HepG2 (cell line): Measurements from ENCODE around the gene PPAN. TPM values are rescaled to one million over a fixed set of nuclear protein-coding genes. Genes with fewer than 3 reads are reported as not detected.

ENCODE experiments used
- ATAC-seq: fragments of 200-7000 bp; cut with Tn5 transposase; 3 replicates; pipeline ENCODE4 v1.9.1; 2020; ENCODE audit warnings: mild to moderate bottlenecking, moderate library complexity
- BruUV-seq: library from RNA; stranded (reverse); fragments of 400-500 nt; replicated peaks from 2 replicates; lab custom pipeline; 2021; lab: Mats Ljungman, UMichigan
- CTCF ChIA-PET: fragments of 300-600 bp; formaldehyde crosslinking; extraction: SDS; loops from one replicate; lab custom pipeline; 2021; ENCODE audit warnings: low total read pairs, inconsistent platforms, low intra/inter-chr PET ratio; lab: Yijun Ruan, JAX
- POLR2A ChIA-PET: fragments of 350-600 bp; sonication (Branson Sonifier 250); formaldehyde crosslinking; loops from one replicate; lab custom pipeline; 2020; ENCODE audit warnings: antibody characterized with exemption, inconsistent platforms; lab: Yijun Ruan, JAX
- DNase-seq: peaks from one replicate; pipeline ENCODE4 v3.0.0-alpha.2; 2015; ENCODE audit warnings: low spot score
- FAIRE-seq: peaks from 3 replicates; lab custom pipeline; 2011; peaks lifted over from hg19 to GRCh38; lab: Jason Lieb, UNC
- H2AFZ ChIP-seq: one replicate; pipeline ENCODE4 v1.6.1; 2011; ENCODE audit warnings: low read length, inconsistent platforms
- H3K27ac ChIP-seq: fragments of 300-600 bp; 3 replicates; pipeline ENCODE4 v1.8.0; 2011; ENCODE audit warnings: mixed run types, mild to moderate bottlenecking, mixed read lengths, low read length, inconsistent platforms; ENCODE audit not compliant: insufficient read depth; ENCODE audit errors: extremely low read length
- H3K27me3 ChIP-seq, 2 experiments: fragments of 200-600 bp in 1 of 2; 2 replicates in 1 of 2; 3 replicates in 1 of 2; pipeline versions ENCODE4 v1.6.0 to v1.8.0; 2011; ENCODE audit warnings: low read length in 2 of 2, mild to moderate bottlenecking in 2 of 2, moderate library complexity in 2 of 2, inconsistent platforms in 1 of 2; ENCODE audit not compliant: insufficient read depth in 2 of 2, control insufficient read depth in 1 of 2
- H3K36me3 ChIP-seq, 2 experiments: fragments of 200-600 bp in 1 of 2; replicated peaks in 1 of 2; 2 replicates in 1 of 2; 3 replicates in 1 of 2; pipeline versions ENCODE4 v1.5.1 to v1.8.0; 2011; ENCODE audit warnings: low read length in 2 of 2, inconsistent platforms in 1 of 2; ENCODE audit not compliant: insufficient read depth in 2 of 2, control insufficient read depth in 1 of 2
- H3K4me1 ChIP-seq: 2 replicates; pipeline ENCODE4 v1.5.1; 2012; ENCODE audit warnings: low read length, inconsistent platforms; ENCODE audit not compliant: insufficient read depth
- H3K4me2 ChIP-seq: 2 replicates; pipeline ENCODE4 v1.6.0; 2011; ENCODE audit warnings: low read depth, low read length, inconsistent platforms
- H3K4me3 ChIP-seq, 3 experiments: fragments of 200-600 bp in 1 of 3; sonication (generic), shearing (Covaris generic) in 1 of 3; replicated peaks in 1 of 3; 2 replicates each; pipeline ENCODE4 v1.5.1; 2011 to 2016; ENCODE audit warnings: low read length in 3 of 3, inconsistent platforms in 2 of 3, low read depth in 2 of 3, mild to moderate bottlenecking in 2 of 3, control low read depth in 1 of 3, mixed read lengths in 1 of 3; ENCODE audit not compliant: insufficient read depth in 1 of 3
- H3K79me2 ChIP-seq: one replicate; pipeline ENCODE4 v1.6.1; 2011; ENCODE audit warnings: low read length, inconsistent platforms; ENCODE audit not compliant: insufficient read depth
- H3K9ac ChIP-seq: 2 replicates; pipeline ENCODE4 v1.6.0; 2011; ENCODE audit warnings: mild to moderate bottlenecking, low read depth, low read length, inconsistent platforms; ENCODE audit not compliant: insufficient read depth
- H3K9me3 ChIP-seq: 2 replicates; pipeline ENCODE4 v1.5.1; 2012; ENCODE audit warnings: mild to moderate bottlenecking, low read length
- H4K20me1 ChIP-seq: 2 replicates; pipeline ENCODE4 v1.6.0; 2011; ENCODE audit warnings: inconsistent platforms, mild to moderate bottlenecking, low read length, moderate library complexity; ENCODE audit not compliant: insufficient read depth
- DRAP1 ChIP-seq: IDR thresholded peaks from 2 replicates; pipeline ENCODE4 v1.6.1; 2016; ENCODE audit warnings: missing genetic modification reagents, missing compliant biosample characterization
- ERF ChIP-seq: IDR thresholded peaks from 2 replicates; pipeline ENCODE4 v1.6.1; 2018; ENCODE audit warnings: missing biosample characterization, missing genetic modification reagents
- HCFC1 ChIP-seq: fragments of 150-350 bp; IDR thresholded peaks from 2 replicates; pipeline ENCODE4 v1.6.1; 2014; ENCODE audit warnings: low read depth, low read length
- HNRNPUL1 ChIP-seq: fragments of 200-400 bp; formaldehyde crosslinking; IDR thresholded peaks from 2 replicates; pipeline ENCODE4 v1.6.1; 2017; ENCODE audit warnings: low read depth, mild to moderate bottlenecking, low read length, moderate library complexity
- JDP2 ChIP-seq: sonication (generic); formaldehyde crosslinking; IDR thresholded peaks from 2 replicates; pipeline ENCODE4 v1.8.1; 2022; ENCODE audit warnings: missing genetic modification reagents, borderline replicate concordance
- KLF6 ChIP-seq: IDR thresholded peaks from 2 replicates; pipeline ENCODE4 v1.8.0; 2016; ENCODE audit warnings: missing biosample characterization, missing genetic modification reagents
- LRRFIP1 ChIP-seq: sonication (generic); formaldehyde crosslinking; conservative IDR thresholded peaks from 2 replicates; pipeline ENCODE4 v1.4.0; 2020; ENCODE audit warnings: missing genetic modification reagents
- MLLT10 ChIP-seq: sonication (generic); formaldehyde crosslinking; IDR thresholded peaks from 2 replicates; pipeline ENCODE4 v1.4.0; 2020; ENCODE audit warnings: missing genetic modification reagents
- NFIB ChIP-seq: sonication (generic); formaldehyde crosslinking; IDR thresholded peaks from 2 replicates; pipeline ENCODE4 v1.9.0; 2021; ENCODE audit warnings: missing genetic modification reagents, mild to moderate bottlenecking, borderline replicate concordance
- SRSF1 ChIP-seq: fragments of 200-400 bp; formaldehyde crosslinking; optimal IDR thresholded peaks from 2 replicates; pipeline ENCODE3; 2017; ENCODE audit warnings: mild to moderate bottlenecking, low read depth, low read length, moderate library complexity
- ZBTB2 ChIP-seq: sonication (generic); formaldehyde crosslinking; IDR thresholded peaks from 2 replicates; pipeline ENCODE4 v1.8.0; 2022; ENCODE audit warnings: low read depth, missing genetic modification reagents
- ZNF138 ChIP-seq: sonication (generic); formaldehyde crosslinking; IDR thresholded peaks from 2 replicates; pipeline ENCODE4 v1.5.0; 2020; ENCODE audit warnings: mild to moderate bottlenecking, low read depth, missing genetic modification reagents
- ZNF180 ChIP-seq: sonication (generic); formaldehyde crosslinking; IDR thresholded peaks from 2 replicates; pipeline ENCODE4 v1.4.0; 2020; ENCODE audit warnings: low read depth, missing genetic modification reagents, borderline replicate concordance
- ZNF281 ChIP-seq: sonication (generic); formaldehyde crosslinking; IDR thresholded peaks from 2 replicates; pipeline ENCODE4 v1.4.0; 2020; ENCODE audit warnings: missing genetic modification reagents, borderline replicate concordance
- ZNF414 ChIP-seq: sonication (generic); formaldehyde crosslinking; IDR thresholded peaks from 2 replicates; pipeline ENCODE4 v1.5.0; 2020; ENCODE audit warnings: missing genetic modification reagents
- ZNF678 ChIP-seq: sonication (generic); formaldehyde crosslinking; IDR thresholded peaks from 2 replicates; pipeline ENCODE4 v1.4.0; 2020; ENCODE audit warnings: mild to moderate bottlenecking, missing genetic modification reagents
- ZNF83 ChIP-seq: sonication (generic); formaldehyde crosslinking; IDR thresholded peaks from 2 replicates; pipeline ENCODE4 v1.4.0; 2020; ENCODE audit warnings: missing genetic modification reagents, mild to moderate bottlenecking, borderline replicate concordance
- WGBS: methylation state at CpG from one replicate; pipeline ENCODE4 v1.1.6; 2017; ENCODE audit warnings: low lambda C conversion rate; 5-methylcytosine and 5-hydroxymethylcytosine counted together
- in situ Hi-C: cut with HindIII; loops from 2 replicates; pipeline ENCODE4 v1.10.0; 2017; ENCODE audit warnings: low pct_unique_long_range_greater_than_20kb; ENCODE audit not compliant: extremely low pct_ligation_motif_present
- intact Hi-C: fragments of 100-400 bp; cut with micrococcal nuclease; formaldehyde crosslinking; loops from one replicate; pipeline ENCODE4 v1.10.0; 2022; ENCODE audit not compliant: unreplicated experiment
- polyA plus RNA-seq, 8 experiments: library from polyadenylated mRNA; depleted of rRNA in 3 of 8; stranded (reverse) in 7 of 8; unstranded in 1 of 8; fragments of >200 nt; fragmentation: Illumina TruSeq in 4 of 8; extraction: Trizol in 4 of 8; gene quantifications; 2 replicates each; pipeline versions ENCODE4 v1.2.1 to v1.2.3, GENCODE V29; 2011 to 2016; ENCODE audit warnings: low read depth in 4 of 8, missing spikeins in 1 of 8, mixed read lengths in 1 of 8; ENCODE audit not compliant: insufficient read depth in 1 of 8
- total RNA-seq, 5 experiments: library from RNA; depleted of rRNA; stranded (reverse); fragments of >200 nt; fragmentation: Illumina TruSeq; extraction: Trizol; gene quantifications; 2 replicates each; pipeline ENCODE4 v1.2.3, GENCODE V29; 2016; ENCODE audit warnings: low read depth in 1 of 5

The PPAN gene
- total and polyA plus RNA-seq, 2 of the 13 experiments (the other 11 are each of a cell fraction or from before 2014, with no cell fraction given), result 36.2 to 41.9 TPM

- Histone ChIP-seq H3K27me3 (no peaks in the 10 kb centered on the region), H3K4me2 (no peak overlapping the region), H3K27ac (no peak overlapping the region), H3K9me3 (no peaks in the 10 kb centered on the region), H3K4me1 (peaks cover 25% of the 10 kb centered on the region), H3K36me3 (0 out of 5 replicates have a peak, but pooled peaks cover 0 to under 1% of the 10 kb centered on the region in 2 experiments), H3K79me2 (no peaks in the 10 kb centered on the region), H3K9ac (no peak overlapping the region), H4K20me1 (no peaks in the 10 kb centered on the region), H2AFZ (no peak overlapping the region), H3K4me3 (no peak overlapping the region)
- FAIRE-seq (no peak), ATAC-seq (no peak), DNase-seq (no peak)
- BruUV-seq, result no TSS peak
- no peak for TF ChIP-seq SRSF1
- no peak for TF ChIP-seq ERF
- no peak for TF ChIP-seq DRAP1 (CRISPR knock-in tag)
- TF ChIP-seq NFIB (CRISPR knock-in tag), result no peak
- TF ChIP-seq MLLT10 (CRISPR knock-in tag), result no peak
- TF ChIP-seq KLF6 (CRISPR knock-in tag), result no peak
- no peak for TF ChIP-seq ZNF180
- TF ChIP-seq LRRFIP1 (CRISPR knock-in tag), result no peak
- TF ChIP-seq HNRNPUL1, result no peak
- no peak for TF ChIP-seq JDP2
- TF ChIP-seq HCFC1, result no peak
- TF ChIP-seq ZNF83, result no peak
- no peak for TF ChIP-seq ZBTB2 (CRISPR knock-in tag)
- TF ChIP-seq ZNF414 (CRISPR knock-in tag), result no peak
- TF ChIP-seq ZNF281 (CRISPR knock-in tag), result no peak
- TF ChIP-seq ZNF138, result no peak
- no peak for TF ChIP-seq ZNF678
- ChIA-PET POLR2A (no interaction called here), CTCF (no interaction called here)
- in situ Hi-C loops (no loop called here), intact Hi-C loops (no loop called here)
- WGBS, result 58% methylated on average over 9 of the region's 9 CpGs
Observed at GRCh38 chr19:10083911-10084310, 22.3 kb upstream of the PPAN start.
